GM19025 (cell line): ENCODE data around the gene SLC26A4.

Experiments
- ATAC-seq: cut with Tn5 transposase; IDR thresholded peaks from one replicate; pipeline ENCODE4 v1.9.1; 2021; ENCODE audit warnings: mild to moderate bottlenecking, low read depth, moderate library complexity; ENCODE audit not compliant: unreplicated experiment

Gene SLC26A4

DNA sequence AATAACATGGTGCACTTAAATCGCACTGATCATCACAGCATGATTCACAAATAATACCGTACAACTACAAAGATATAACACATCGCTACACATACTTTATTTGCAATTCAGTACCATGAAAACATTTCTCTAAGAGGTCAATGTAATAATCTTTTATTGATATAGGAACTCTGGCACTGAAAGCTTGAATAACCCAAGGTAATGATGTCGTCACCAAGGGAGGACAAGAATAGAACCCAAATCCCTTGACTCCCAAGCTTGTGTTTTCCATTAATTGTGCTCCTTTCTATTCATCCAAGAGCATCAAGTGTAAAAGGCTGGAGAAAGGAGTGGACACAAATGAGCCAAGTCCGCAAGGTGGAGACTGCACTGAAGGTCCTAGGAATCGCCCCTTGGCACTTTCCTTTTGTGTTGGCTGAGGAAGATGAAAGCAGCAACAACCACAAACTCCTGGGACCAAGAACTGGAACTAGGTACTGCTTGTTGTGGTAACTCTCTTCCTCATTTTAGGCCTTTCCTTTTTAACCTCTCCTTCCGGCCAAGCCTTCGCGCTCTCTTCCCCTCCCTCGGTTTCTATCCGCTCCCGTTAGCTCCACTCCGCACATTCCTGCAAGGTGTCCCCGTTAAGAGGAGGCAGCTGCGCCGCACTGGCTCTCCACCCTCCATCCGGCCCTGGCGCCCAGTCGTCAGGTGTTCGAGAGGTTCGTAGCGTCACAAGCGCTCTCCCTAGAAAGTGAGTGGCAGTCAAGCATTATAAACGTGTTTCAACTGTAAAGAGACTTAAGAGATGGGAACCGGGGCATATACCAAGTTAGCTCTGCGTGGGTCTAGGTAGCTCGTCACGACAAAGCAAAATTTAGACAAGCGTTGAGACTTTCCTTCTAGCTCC, 82.3 kb downstream of the SLC26A4 start:
- peak; percentile 29 for ATAC-seq

DNA sequence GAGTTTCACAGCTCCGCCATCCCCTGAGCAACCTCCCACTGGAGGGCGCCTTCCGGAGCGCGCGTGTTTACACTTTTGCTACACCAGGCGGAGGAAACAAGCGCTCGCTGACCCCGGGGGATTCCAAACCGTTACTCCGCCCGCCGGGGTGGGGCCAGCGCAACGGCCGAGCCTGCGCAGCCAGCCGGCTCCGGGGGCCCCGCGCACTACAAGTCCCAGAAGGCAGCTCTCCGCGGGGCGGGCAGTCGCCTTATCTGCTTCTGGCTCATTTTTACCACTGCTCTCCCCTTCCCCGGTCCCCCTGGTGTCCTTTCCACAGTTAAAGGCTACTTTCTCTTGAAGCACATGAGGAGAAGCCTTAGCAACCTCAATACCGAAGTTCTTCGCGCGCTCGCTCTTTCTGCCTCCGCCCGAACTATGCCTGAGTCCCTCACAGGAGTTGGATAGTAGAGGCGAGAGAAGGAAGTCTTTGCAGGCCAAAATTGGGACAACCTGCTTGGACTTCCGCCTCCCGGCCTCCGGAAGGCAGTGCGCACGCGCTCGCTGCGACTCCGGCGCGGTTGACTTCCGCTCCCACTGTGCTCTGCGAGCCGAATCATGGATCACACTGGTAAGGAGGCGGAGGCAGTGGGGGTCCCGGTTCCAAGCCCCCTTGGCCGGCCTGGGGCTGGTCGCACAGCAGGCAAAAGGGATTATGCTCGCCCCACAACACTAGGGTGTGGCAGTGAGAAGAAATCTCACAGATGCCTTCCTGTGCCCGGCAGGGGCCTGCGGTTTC, 83.1 kb downstream of the SLC26A4 start, which contains the start of gene CBLL1:
TSS of gene CBLL1 (plus strand) at position 576 of the 778 bp plus-strand sequence. CDS start at position 598, 22 bp downstream.
- ATAC-seq, result peak; percentile 84

DNA sequence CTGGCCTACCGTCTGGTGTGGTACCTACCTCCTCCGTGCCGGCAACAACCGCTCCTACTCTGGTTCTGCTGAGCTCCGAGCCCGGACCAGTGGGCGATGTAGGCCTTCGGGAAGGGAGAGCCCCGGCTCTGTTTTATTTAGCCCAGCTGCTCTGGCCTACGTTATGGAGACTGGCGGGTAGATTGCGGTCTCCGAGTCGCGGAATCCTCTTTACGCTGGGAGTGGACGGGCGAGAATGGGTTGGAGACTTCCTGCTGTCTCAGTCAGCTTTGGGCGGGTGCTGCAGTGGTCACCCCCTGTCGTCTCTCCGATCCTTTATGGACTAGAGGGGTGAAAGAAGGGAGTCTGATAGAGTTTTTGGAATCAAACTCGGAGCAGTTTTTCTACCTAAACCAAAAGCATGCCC, 83.7 kb downstream of the SLC26A4 start:
- ATAC-seq, result peak; percentile 33

DNA sequence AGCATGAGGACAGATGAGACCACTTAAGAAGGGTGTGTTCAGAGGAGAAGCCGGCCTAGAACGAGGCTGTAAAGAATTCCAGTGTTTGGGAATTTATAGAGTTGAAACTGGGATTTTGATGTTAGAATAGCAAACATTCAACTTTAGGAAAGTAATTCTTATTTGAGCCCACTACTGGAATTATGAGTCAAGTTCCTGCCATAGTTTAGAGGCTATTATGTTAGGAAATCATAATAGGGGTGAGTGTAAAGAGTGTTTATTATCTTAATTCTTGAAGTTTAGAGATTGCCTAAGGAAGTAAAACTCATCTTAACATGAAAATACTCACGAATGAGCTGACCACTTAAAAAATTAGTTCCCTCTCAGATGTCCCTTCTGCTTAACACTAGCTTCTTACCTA, 85.4 kb downstream of the SLC26A4 start:
- no peak for ATAC-seq

DNA sequence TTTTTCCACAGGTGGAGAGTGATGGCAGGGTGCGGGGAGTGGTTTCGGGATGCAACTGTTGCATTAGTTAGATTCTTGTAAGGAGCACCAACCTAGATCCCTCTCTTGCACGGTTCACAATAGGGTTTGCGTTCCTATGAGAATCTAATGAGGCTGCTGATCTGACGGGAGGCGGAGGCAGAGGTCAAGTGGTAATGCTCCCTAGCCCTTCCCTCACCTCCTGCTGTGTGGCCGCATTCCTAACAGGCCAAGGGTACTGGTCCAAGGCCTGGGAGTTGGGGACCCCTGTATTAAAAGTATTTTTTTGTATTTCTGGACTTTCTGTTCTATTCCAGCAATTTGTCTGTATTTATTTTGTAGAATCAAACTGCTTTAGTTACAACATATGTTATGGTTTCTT, 90.5 kb downstream of the SLC26A4 start:
- ATAC-seq, result no peak

DNA sequence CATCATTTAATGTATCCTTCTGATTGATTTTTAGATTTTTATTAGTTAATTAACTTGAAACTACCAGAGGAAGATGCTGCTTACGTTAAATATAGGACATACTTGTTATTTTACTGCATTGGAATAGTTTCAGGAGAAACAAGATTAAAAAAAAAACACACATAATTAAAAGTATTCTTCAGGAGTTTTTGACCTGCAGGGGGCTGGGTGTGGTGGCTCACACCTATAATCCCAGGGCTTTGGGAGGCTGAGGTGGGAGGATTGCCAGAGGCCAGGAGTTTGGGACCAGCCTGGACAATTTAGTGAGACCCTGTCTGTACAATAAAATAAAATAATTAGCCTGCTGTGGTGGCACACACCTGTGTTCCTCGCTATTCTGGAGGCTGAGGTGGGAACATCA, 94.0 kb downstream of the SLC26A4 start:
- ATAC-seq, result no peak

DNA sequence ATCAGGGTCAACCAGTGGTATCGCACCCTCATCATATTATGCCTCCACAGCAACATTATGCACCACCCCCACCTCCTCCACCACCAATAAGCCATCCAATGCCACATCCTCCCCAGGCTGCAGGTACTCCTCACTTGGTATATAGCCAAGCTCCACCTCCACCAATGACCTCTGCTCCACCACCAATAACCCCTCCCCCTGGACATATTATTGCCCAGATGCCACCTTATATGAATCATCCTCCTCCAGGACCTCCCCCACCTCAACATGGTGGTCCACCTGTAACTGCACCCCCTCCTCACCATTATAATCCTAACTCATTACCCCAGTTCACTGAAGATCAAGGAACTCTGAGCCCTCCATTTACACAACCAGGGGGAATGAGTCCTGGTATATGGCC, 98.0 kb downstream of the SLC26A4 start:
- no peak for ATAC-seq

DNA sequence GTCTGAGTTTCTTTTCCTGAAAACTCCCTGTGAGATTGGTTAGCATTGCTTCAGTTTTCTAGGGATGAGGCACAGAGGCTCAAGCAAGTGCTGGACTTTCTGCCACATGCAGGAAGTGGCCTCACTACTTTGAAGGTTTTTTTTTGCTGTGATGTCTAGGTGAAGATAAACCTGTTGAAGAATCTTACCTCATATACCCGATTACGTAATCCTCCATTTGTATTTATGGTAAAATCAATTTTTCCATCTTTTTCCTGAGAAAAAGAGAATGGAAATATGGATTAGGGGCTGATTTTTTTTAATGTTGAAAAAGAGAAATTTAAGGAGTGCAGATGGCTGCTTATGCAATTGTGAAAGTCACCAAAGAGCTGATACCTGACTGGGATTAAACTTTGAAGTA, 106.8 kb downstream of the SLC26A4 start:
- no peak for ATAC-seq
